ENCODE measurements around the gene GNAT3. TPM values are rescaled to one million over a fixed set of nuclear protein-coding genes. Genes with fewer than 3 reads are reported as not detected.

GNAT3 gene
- total RNA-seq, 1 donor from 2014 or later = not detected

- peaks cover 3% of the 10 kb centered on the region for H3K9me3 Mint-ChIP-seq (ENCODE audit: low read depth)
- peaks cover 6% of the 10 kb centered on the region for H3K4me1 Mint-ChIP-seq (ENCODE audit: low read depth)
- H3K4me3 Mint-ChIP-seq (ENCODE audit: unreplicated experiment) = no peak overlapping the region
- H3K36me3 Mint-ChIP-seq (ENCODE audit: low read depth) = no peaks in the 10 kb centered on the region
- H3K27ac Mint-ChIP-seq (ENCODE audit: unreplicated experiment) = no peak overlapping the region
- no peak for TF ChIP-seq CTCF (IDR thresholded peaks at IDR 0.05)
- no peaks in the 10 kb centered on the region for H3K27me3 Mint-ChIP-seq (ENCODE audit: low read depth)
- DNase-seq (ENCODE audit: low spot score) = no peak
Observed at GRCh38 chr7:80415522-80415921, 96.3 kb downstream of the GNAT3 start.

- Mint-ChIP-seq H3K36me3 (ENCODE audit: low read depth) (no peaks in the 10 kb centered on the region), H3K27ac (ENCODE audit: unreplicated experiment) (no peak overlapping the region), H3K4me1 (ENCODE audit: low read depth) (peaks cover 6% of the 10 kb centered on the region), H3K27me3 (ENCODE audit: low read depth) (no peaks in the 10 kb centered on the region), H3K9me3 (ENCODE audit: low read depth) (peaks cover 3% of the 10 kb centered on the region), H3K4me3 (ENCODE audit: unreplicated experiment) (no peak overlapping the region)
- DNase-seq (ENCODE audit: low spot score) = no peak
- TF ChIP-seq CTCF (IDR thresholded peaks at IDR 0.05) = no peak
Observed at GRCh38 chr7:80415114-80415513, 96.8 kb downstream of the GNAT3 start.

- no peaks in the 10 kb centered on the region for H3K36me3 Mint-ChIP-seq (ENCODE audit: low read depth)
- H3K4me3 Mint-ChIP-seq (ENCODE audit: unreplicated experiment) = no peak overlapping the region
- H3K4me1 Mint-ChIP-seq (ENCODE audit: low read depth) = peaks cover 6% of the 10 kb centered on the region
- DNase-seq (ENCODE audit: low spot score) = no peak
- no peak for TF ChIP-seq CTCF (IDR thresholded peaks at IDR 0.05)
- peaks cover 3% of the 10 kb centered on the region for H3K9me3 Mint-ChIP-seq (ENCODE audit: low read depth)
- H3K27me3 Mint-ChIP-seq (ENCODE audit: low read depth) = no peaks in the 10 kb centered on the region
- no peak overlapping the region for H3K27ac Mint-ChIP-seq (ENCODE audit: unreplicated experiment)
Observed at GRCh38 chr7:80414331-80414730, 97.5 kb downstream of the GNAT3 start.

- TF ChIP-seq CTCF (IDR thresholded peaks at IDR 0.05) = no peak
- H3K27ac Mint-ChIP-seq (ENCODE audit: unreplicated experiment) = no peak overlapping the region
- H3K4me1 Mint-ChIP-seq (ENCODE audit: low read depth) = peaks cover 6% of the 10 kb centered on the region
- H3K9me3 Mint-ChIP-seq (ENCODE audit: low read depth) = peaks cover 3% of the 10 kb centered on the region
- DNase-seq (ENCODE audit: low spot score) = no peak
- H3K36me3 Mint-ChIP-seq (ENCODE audit: low read depth) = no peaks in the 10 kb centered on the region
- no peaks in the 10 kb centered on the region for H3K27me3 Mint-ChIP-seq (ENCODE audit: low read depth)
- no peak overlapping the region for H3K4me3 Mint-ChIP-seq (ENCODE audit: unreplicated experiment)
Observed at GRCh38 chr7:80413383-80413945, 98.4 kb downstream of the GNAT3 start.

DNA sequence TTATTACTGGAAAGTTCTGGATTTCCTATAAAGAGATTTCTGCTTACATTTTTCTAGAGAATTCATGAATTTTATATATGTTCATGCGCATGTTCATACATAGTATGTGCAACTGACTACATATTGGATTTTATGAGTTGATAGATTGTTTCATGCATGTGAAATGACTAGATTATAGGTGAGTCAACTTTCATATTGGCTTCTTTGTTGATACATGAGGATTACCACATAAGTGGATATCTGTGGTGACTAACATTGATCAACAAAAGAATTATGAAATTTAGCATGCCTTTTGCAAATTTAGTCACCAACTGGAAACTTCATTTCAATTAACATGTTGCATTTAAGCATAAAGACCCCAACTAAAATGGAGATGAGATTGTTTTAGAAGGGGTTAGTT lies 99.0 kb downstream of the GNAT3 start:
- DNase-seq (ENCODE audit: low spot score) = no peak
- H3K27me3 Mint-ChIP-seq (ENCODE audit: low read depth) = no peaks in the 10 kb centered on the region

More for the DNA sequence above, 99.0 kb downstream of the GNAT3 start:
- no peak for TF ChIP-seq CTCF (IDR thresholded peaks at IDR 0.05)
- no peak overlapping the region for H3K27ac Mint-ChIP-seq (ENCODE audit: unreplicated experiment)
- H3K9me3 Mint-ChIP-seq (ENCODE audit: low read depth) = peaks cover 3% of the 10 kb centered on the region
- H3K36me3 Mint-ChIP-seq (ENCODE audit: low read depth) = no peaks in the 10 kb centered on the region
- H3K4me1 Mint-ChIP-seq (ENCODE audit: low read depth) = peaks cover 6% of the 10 kb centered on the region
- no peak overlapping the region for H3K4me3 Mint-ChIP-seq (ENCODE audit: unreplicated experiment)

All from chondrocyte (in vitro differentiated cells).